ENCODE results near the gene SHISA6.

DNA sequence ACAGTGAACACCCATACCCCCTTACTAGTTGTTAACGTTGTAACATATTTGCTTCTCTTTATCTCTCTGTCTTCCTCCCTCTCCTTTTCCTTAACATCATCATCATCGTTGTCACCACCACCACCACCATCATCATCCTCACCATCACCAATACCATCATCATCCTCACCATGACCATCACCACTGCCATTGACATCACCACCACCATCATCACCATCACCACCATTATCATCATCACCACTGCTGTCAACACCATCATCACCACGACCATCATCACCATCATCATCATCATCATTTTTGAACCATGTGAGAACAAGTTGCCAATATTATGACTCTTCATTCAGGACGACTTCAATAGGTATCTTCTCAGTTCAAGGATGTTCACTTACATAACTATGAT is 35.5 kb downstream of the SHISA6 start:
- TF ChIP-seq SIN3A (IDR thresholded peaks at IDR 0.05; ENCODE audit: borderline replicate concordance, insufficient read depth, low read depth, low read length) (no peak), POLR2AphosphoS5 (IDR thresholded peaks at IDR 0.05; ENCODE audit: low read depth, low read length) (no peak), TCF7L2 (IDR thresholded peaks at IDR 0.05; ENCODE audit: low read depth, low read length) (no peak)
- TF ChIP-seq, protein P1, sequence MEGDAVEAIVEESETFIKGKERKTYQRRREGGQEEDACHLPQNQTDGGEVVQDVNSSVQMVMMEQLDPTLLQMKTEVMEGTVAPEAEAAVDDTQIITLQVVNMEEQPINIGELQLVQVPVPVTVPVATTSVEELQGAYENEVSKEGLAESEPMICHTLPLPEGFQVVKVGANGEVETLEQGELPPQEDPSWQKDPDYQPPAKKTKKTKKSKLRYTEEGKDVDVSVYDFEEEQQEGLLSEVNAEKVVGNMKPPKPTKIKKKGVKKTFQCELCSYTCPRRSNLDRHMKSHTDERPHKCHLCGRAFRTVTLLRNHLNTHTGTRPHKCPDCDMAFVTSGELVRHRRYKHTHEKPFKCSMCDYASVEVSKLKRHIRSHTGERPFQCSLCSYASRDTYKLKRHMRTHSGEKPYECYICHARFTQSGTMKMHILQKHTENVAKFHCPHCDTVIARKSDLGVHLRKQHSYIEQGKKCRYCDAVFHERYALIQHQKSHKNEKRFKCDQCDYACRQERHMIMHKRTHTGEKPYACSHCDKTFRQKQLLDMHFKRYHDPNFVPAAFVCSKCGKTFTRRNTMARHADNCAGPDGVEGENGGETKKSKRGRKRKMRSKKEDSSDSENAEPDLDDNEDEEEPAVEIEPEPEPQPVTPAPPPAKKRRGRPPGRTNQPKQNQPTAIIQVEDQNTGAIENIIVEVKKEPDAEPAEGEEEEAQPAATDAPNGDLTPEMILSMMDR (IDR thresholded peaks at IDR 0.05), result no peak
- TF ChIP-seq, protein P2, sequence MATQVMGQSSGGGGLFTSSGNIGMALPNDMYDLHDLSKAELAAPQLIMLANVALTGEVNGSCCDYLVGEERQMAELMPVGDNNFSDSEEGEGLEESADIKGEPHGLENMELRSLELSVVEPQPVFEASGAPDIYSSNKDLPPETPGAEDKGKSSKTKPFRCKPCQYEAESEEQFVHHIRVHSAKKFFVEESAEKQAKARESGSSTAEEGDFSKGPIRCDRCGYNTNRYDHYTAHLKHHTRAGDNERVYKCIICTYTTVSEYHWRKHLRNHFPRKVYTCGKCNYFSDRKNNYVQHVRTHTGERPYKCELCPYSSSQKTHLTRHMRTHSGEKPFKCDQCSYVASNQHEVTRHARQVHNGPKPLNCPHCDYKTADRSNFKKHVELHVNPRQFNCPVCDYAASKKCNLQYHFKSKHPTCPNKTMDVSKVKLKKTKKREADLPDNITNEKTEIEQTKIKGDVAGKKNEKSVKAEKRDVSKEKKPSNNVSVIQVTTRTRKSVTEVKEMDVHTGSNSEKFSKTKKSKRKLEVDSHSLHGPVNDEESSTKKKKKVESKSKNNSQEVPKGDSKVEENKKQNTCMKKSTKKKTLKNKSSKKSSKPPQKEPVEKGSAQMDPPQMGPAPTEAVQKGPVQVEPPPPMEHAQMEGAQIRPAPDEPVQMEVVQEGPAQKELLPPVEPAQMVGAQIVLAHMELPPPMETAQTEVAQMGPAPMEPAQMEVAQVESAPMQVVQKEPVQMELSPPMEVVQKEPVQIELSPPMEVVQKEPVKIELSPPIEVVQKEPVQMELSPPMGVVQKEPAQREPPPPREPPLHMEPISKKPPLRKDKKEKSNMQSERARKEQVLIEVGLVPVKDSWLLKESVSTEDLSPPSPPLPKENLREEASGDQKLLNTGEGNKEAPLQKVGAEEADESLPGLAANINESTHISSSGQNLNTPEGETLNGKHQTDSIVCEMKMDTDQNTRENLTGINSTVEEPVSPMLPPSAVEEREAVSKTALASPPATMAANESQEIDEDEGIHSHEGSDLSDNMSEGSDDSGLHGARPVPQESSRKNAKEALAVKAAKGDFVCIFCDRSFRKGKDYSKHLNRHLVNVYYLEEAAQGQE (IDR thresholded peaks at IDR 0.05; ENCODE audit: insufficient read depth in 1 of 2, low read depth in 2 of 2, low read length in 1 of 2), result no peak

Data from Panc1 (cell line).